ENCODE results near the gene PHACTR3.

PHACTR3 gene

GRCh38 chr20:59673998-59674445, 69.7 kb downstream of the PHACTR3 start:
- TF ChIP-seq, protein P1, sequence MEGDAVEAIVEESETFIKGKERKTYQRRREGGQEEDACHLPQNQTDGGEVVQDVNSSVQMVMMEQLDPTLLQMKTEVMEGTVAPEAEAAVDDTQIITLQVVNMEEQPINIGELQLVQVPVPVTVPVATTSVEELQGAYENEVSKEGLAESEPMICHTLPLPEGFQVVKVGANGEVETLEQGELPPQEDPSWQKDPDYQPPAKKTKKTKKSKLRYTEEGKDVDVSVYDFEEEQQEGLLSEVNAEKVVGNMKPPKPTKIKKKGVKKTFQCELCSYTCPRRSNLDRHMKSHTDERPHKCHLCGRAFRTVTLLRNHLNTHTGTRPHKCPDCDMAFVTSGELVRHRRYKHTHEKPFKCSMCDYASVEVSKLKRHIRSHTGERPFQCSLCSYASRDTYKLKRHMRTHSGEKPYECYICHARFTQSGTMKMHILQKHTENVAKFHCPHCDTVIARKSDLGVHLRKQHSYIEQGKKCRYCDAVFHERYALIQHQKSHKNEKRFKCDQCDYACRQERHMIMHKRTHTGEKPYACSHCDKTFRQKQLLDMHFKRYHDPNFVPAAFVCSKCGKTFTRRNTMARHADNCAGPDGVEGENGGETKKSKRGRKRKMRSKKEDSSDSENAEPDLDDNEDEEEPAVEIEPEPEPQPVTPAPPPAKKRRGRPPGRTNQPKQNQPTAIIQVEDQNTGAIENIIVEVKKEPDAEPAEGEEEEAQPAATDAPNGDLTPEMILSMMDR (IDR thresholded peaks at IDR 0.05; ENCODE audit: low read depth, low read length, missing control alignments) = no peak
- in situ Hi-C loops (cut with HindIII; ENCODE audit: low sequenced_read_pairs) = no loop called here
- H3K4me3 ChIP-seq (ENCODE audit: low read depth, low read length) = no peak overlapping the region
- no peak for DNase-seq (ENCODE audit: low read depth)

DNA sequence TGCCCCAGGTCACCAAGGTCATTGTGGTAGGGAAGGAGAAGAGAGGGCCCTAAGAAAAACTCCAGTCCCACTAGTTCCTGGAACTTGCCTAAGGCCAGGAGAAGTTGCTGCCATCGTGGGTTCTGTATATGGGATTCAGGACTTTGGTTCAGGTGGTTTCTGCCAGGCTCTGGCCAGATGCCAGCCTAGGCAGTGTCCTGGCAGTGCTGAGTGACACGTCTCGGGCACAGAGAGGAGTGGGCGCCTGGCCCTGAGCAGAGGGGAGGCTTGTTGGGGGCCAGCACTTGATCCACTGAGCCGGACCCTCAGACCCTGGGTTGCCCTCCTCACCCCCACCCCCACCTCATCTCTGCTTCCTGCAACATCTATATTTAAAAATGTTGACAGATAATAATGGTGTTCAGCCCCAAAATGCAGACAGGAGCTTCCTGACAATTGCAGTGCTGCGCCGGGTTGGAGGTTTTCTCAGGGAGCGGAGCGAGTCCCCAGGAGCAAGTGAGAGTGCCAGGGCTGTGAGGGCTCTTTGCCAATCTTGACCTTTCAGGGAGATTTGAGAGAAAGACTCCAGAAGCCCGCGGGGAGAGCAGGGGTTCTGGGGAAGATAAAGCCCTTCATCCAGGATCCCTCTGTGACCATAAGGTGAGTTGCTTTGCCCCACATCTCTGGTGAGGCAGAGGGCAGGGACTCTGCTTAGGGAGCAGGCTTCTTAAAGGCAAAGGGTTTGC, 71.9 kb downstream of the PHACTR3 start:
- DNase-seq (ENCODE audit: low read depth) = no peak
- no peak overlapping the region for H3K4me3 ChIP-seq (ENCODE audit: low read depth, low read length)
- in situ Hi-C loops (cut with HindIII; ENCODE audit: low sequenced_read_pairs) = no loop called here
- TF ChIP-seq, protein P1 (IDR thresholded peaks at IDR 0.05; ENCODE audit: low read depth, low read length, missing control alignments) = no peak

DNA sequence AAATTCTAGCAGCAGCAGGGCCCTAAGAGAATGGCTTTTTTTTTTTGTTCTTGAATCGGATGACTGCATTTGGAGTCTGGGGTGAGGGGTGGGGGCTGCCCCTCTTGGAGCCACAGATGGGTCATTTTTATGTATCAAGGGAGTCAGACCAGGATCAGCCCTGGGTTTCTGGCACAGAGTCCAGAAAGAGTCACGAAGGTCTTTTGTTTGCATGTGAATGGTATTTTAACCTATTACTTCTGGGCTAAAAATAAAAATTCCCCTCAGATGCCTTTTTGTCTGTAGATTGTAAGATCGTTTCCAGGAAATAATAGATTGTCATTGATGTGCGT, 72.5 kb downstream of the PHACTR3 start:
- no peak for DNase-seq (ENCODE audit: low read depth)
- in situ Hi-C loops (cut with HindIII; ENCODE audit: low sequenced_read_pairs) = no loop called here
- no peak overlapping the region for H3K4me3 ChIP-seq (ENCODE audit: low read depth, low read length)
- TF ChIP-seq, protein P1 (IDR thresholded peaks at IDR 0.05; ENCODE audit: low read depth, low read length, missing control alignments) = no peak

DNA sequence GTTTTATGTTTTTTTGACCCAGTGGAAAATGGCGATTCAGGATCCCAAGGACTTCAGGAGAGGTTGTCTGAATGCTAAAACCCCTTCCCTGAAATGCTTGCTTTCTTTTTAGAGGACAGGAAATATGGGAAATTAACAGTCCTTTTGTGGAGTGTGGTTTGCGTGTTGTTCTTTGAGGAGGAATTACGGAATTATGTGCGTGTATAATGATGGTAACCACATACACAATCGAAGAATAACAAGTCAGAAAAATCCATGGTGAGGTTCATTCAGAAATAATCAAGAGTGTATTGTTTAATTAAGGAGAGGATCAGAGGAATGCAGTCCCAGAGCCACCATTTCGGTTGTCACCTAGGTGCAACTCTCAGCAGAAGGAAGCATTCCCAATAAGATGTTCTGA, 73.2 kb downstream of the PHACTR3 start:
- TF ChIP-seq, protein P1 (IDR thresholded peaks at IDR 0.05; ENCODE audit: low read depth, low read length, missing control alignments) = no peak
- no peak overlapping the region for H3K4me3 ChIP-seq (ENCODE audit: low read depth, low read length)
- DNase-seq (ENCODE audit: low read depth) = peak; percentile 12
- in situ Hi-C loops (cut with HindIII; ENCODE audit: low sequenced_read_pairs) = no loop called here

- DNase-seq (ENCODE audit: low read depth) = no peak
- TF ChIP-seq, protein P1 (IDR thresholded peaks at IDR 0.05; ENCODE audit: low read depth, low read length, missing control alignments) = no peak
- in situ Hi-C loops (cut with HindIII; ENCODE audit: low sequenced_read_pairs) = no loop called here
- H3K4me3 ChIP-seq (ENCODE audit: low read depth, low read length) = no peak overlapping the region
Measured at GRCh38 chr20:59678288-59678687, 73.9 kb downstream of the PHACTR3 start.

GRCh38 chr20:59678951-59679350, 74.6 kb downstream of the PHACTR3 start:
- H3K4me3 ChIP-seq (ENCODE audit: low read depth, low read length) = no peak overlapping the region
- TF ChIP-seq, protein P1 (IDR thresholded peaks at IDR 0.05; ENCODE audit: low read depth, low read length, missing control alignments) = no peak
- in situ Hi-C loops (cut with HindIII; ENCODE audit: low sequenced_read_pairs) = no loop called here
- DNase-seq (ENCODE audit: low read depth) = no peak
